ENCODE measurements around the gene FRRS1. TPM values are rescaled to one million over a fixed set of nuclear protein-coding genes. Genes with fewer than 3 reads are reported as not detected.

FRRS1 gene
- polyA plus RNA-seq, 1 donor (not counting 4 experiments of a cell fraction or from before 2014, with no cell fraction given), result 11.2 TPM

DNA sequence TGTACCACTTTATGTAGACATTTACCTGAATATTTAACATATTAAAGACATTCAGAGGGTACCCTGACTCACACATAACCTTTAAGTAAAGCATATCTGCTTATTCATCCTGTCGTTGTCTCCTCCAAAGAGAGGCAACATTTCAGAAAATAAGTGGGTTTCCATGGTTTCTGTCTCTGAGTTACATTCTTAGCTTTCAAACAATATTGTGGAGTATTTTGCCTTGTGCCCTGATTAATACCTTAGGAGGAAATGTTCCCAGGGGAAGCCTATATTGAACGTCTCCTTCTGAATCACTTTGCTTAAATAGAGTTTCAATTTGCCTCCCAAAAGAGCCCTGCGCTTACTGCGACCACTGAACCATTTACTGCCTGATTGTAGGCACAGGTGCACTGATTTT, 94.4 kb downstream of the FRRS1 start:
- Histone ChIP-seq H3K4me1 (ENCODE audit: control insufficient read depth, extremely low read depth, insufficient read depth, low read length) (no peaks in the 10 kb centered on the region), H4K20me1 (ENCODE audit: control insufficient read depth, extremely low read depth, insufficient read depth, low read length) (no peaks in the 10 kb centered on the region), H3K27me3 (ENCODE audit: control insufficient read depth, extremely low read depth, insufficient read depth, low read length) (no peaks in the 10 kb centered on the region), H2AFZ (ENCODE audit: control insufficient read depth, low read length) (no peak overlapping the region), H3K9me3 (ENCODE audit: control insufficient read depth, low read depth, low read length) (no peaks in the 10 kb centered on the region), H3K9me1 (ENCODE audit: control insufficient read depth, extremely low read depth, insufficient read depth, low read length) (no peaks in the 10 kb centered on the region), H3K36me3 (ENCODE audit: control insufficient read depth in 2 of 2, extremely low read depth in 1 of 2, insufficient read depth in 2 of 2, low read length in 2 of 2) (no peaks in the 10 kb centered on the region), H3K4me2 (ENCODE audit: control insufficient read depth, extremely low read depth, insufficient read depth, low read depth, low read length) (no peak overlapping the region), H3K27ac (ENCODE audit: control insufficient read depth, insufficient read depth, low read length) (no peak overlapping the region), H3K9ac (ENCODE audit: control insufficient read depth, extremely low read depth, insufficient read depth, low read length) (no peak overlapping the region), H3K79me2 (ENCODE audit: control insufficient read depth, insufficient read depth, low read length) (no peaks in the 10 kb centered on the region), H3K4me3 (ENCODE audit: control insufficient read depth in 2 of 3, extremely low read depth in 1 of 3, insufficient read depth in 2 of 3, low read depth in 1 of 3, low read length in 3 of 3) (no peak overlapping the region)
- no peak for DNase-seq (ENCODE audit: low read depth, low spot score)
- TF ChIP-seq, protein P1, sequence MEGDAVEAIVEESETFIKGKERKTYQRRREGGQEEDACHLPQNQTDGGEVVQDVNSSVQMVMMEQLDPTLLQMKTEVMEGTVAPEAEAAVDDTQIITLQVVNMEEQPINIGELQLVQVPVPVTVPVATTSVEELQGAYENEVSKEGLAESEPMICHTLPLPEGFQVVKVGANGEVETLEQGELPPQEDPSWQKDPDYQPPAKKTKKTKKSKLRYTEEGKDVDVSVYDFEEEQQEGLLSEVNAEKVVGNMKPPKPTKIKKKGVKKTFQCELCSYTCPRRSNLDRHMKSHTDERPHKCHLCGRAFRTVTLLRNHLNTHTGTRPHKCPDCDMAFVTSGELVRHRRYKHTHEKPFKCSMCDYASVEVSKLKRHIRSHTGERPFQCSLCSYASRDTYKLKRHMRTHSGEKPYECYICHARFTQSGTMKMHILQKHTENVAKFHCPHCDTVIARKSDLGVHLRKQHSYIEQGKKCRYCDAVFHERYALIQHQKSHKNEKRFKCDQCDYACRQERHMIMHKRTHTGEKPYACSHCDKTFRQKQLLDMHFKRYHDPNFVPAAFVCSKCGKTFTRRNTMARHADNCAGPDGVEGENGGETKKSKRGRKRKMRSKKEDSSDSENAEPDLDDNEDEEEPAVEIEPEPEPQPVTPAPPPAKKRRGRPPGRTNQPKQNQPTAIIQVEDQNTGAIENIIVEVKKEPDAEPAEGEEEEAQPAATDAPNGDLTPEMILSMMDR (optimal IDR thresholded peaks at IDR 0.05 in 1 of 3, IDR thresholded peaks at IDR 0.05 in 1 of 3, conservative IDR thresholded peaks at IDR 0.05 in 1 of 3; ENCODE audit: extremely low read depth in 1 of 3, insufficient read depth in 2 of 3, low read length in 3 of 3), result no peak
- no peak for TF ChIP-seq EZH2 (IDR thresholded peaks at IDR 0.05; ENCODE audit: low read length)
- FAIRE-seq, result no peak
- dilution Hi-C loops (cut with MboI; ENCODE audit: extremely low pct_ligation_motif_present, low sequenced_read_pairs), result no loop called here

DNA sequence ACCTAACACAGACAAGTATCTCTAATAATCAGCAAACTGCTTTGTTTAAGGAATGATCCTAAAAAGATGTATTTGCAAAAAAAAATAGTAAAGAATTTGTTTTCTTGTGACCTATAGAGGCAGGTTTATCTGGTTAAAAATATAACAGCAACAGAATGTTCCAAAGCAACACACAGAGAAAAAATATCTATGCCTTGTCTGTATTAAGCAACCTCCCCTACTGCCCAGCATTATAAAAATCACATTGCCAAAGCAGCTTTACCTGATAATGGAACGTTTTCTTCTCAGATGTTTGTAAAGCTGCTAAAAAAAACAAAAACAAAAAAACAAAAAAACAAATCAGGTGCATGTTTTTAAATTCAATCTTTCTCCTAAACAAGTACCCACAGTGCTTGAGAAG, 95.9 kb downstream of the FRRS1 start:
- H3K4me1 ChIP-seq (ENCODE audit: control insufficient read depth, extremely low read depth, insufficient read depth, low read length), result no peaks in the 10 kb centered on the region
- no peak overlapping the region for H2AFZ ChIP-seq (ENCODE audit: control insufficient read depth, low read length)
- H3K9me1 ChIP-seq (ENCODE audit: control insufficient read depth, extremely low read depth, insufficient read depth, low read length), result no peaks in the 10 kb centered on the region
- TF ChIP-seq EZH2 (IDR thresholded peaks at IDR 0.05; ENCODE audit: low read length), result no peak
- TF ChIP-seq, protein P1 (optimal IDR thresholded peaks at IDR 0.05 in 1 of 3, IDR thresholded peaks at IDR 0.05 in 1 of 3, conservative IDR thresholded peaks at IDR 0.05 in 1 of 3; ENCODE audit: extremely low read depth in 1 of 3, insufficient read depth in 2 of 3, low read length in 3 of 3), result no peak
- H3K9ac ChIP-seq (ENCODE audit: control insufficient read depth, extremely low read depth, insufficient read depth, low read length), result no peak overlapping the region
- dilution Hi-C loops (cut with MboI; ENCODE audit: extremely low pct_ligation_motif_present, low sequenced_read_pairs), result no loop called here
- H4K20me1 ChIP-seq (ENCODE audit: control insufficient read depth, extremely low read depth, insufficient read depth, low read length), result no peaks in the 10 kb centered on the region
- no peak for FAIRE-seq
- H3K79me2 ChIP-seq (ENCODE audit: control insufficient read depth, insufficient read depth, low read length), result no peaks in the 10 kb centered on the region
- no peak overlapping the region for H3K4me3 ChIP-seq (ENCODE audit: control insufficient read depth in 2 of 3, extremely low read depth in 1 of 3, insufficient read depth in 2 of 3, low read depth in 1 of 3, low read length in 3 of 3)
- H3K4me2 ChIP-seq (ENCODE audit: control insufficient read depth, extremely low read depth, insufficient read depth, low read depth, low read length), result no peak overlapping the region
- no peaks in the 10 kb centered on the region for H3K27me3 ChIP-seq (ENCODE audit: control insufficient read depth, extremely low read depth, insufficient read depth, low read length)
- H3K27ac ChIP-seq (ENCODE audit: control insufficient read depth, insufficient read depth, low read length), result no peak overlapping the region
- no peaks in the 10 kb centered on the region for H3K36me3 ChIP-seq (ENCODE audit: control insufficient read depth in 2 of 2, extremely low read depth in 1 of 2, insufficient read depth in 2 of 2, low read length in 2 of 2)
- no peak for DNase-seq (ENCODE audit: low read depth, low spot score)
- H3K9me3 ChIP-seq (ENCODE audit: control insufficient read depth, low read depth, low read length), result no peaks in the 10 kb centered on the region
